GM12878 (cell line): ENCODE measurements around the gene DENND2C. TPM values are rescaled to one million over a fixed set of nuclear protein-coding genes. Genes with fewer than 3 reads are reported as not detected.

Experiments used
- ATAC-seq: fragments of 200-7000 bp; cut with Tn5 transposase; 3 replicates; pipeline ENCODE4 v1.9.1; 2020; ENCODE audit warnings: mild to moderate bottlenecking, moderate library complexity
- BruUV-seq: library from RNA; stranded (reverse); fragments of 400-500 nt; replicated peaks from 2 replicates; lab custom pipeline; 2021; lab: Mats Ljungman, UMichigan
- CTCF ChIA-PET: fragments of 300-600 bp; sonication (Branson Sonifier 250); formaldehyde crosslinking; extraction: SDS; loops from one replicate; lab custom pipeline; 2021; ENCODE audit warnings: inconsistent platforms; lab: Yijun Ruan, JAX
- POLR2A ChIA-PET: fragments of 350-600 bp; formaldehyde crosslinking; extraction: SDS; loops from one replicate; lab custom pipeline; 2021; ENCODE audit warnings: inconsistent platforms; lab: Charles Lee
- RAD21 ChIA-PET: fragments of 300-600 bp; sonication (Branson Sonifier 250); formaldehyde crosslinking; loops from one replicate; lab custom pipeline; 2023; ENCODE audit warnings: antibody characterized with exemption; ENCODE audit not compliant: unreplicated experiment; lab: Charles Lee
- SMC1A ChIA-PET: fragments of 300-600 bp; sonication (Branson Sonifier 250); formaldehyde crosslinking; loops from one replicate; lab custom pipeline; 2023; ENCODE audit not compliant: unreplicated experiment, uncharacterized antibody; lab: Charles Lee
- DNase-seq: peaks from one replicate; pipeline ENCODE4 v3.0.0-alpha.2; 2011; ENCODE audit warnings: low read depth, low spot score
- FAIRE-seq: peaks from 3 replicates; lab custom pipeline; 2011; peaks lifted over from hg19 to GRCh38; lab: Jason Lieb, UNC
- H2AFZ ChIP-seq: 2 replicates; pipeline ENCODE4 v1.6.0; 2011; ENCODE audit warnings: low read depth, low read length, control low read depth; ENCODE audit not compliant: control insufficient read depth
- H3K27ac ChIP-seq: 2 replicates; pipeline ENCODE4 v1.5.1; 2011; ENCODE audit warnings: control low read depth; ENCODE audit not compliant: control insufficient read depth, insufficient read depth
- H3K27me3 ChIP-seq, 2 experiments: replicated peaks in 1 of 2; 2 replicates each; pipeline versions ENCODE4 v1.6.0 to v1.6.1; 2011; ENCODE audit warnings: low read length in 1 of 2; ENCODE audit not compliant: control insufficient read depth in 2 of 2, insufficient read depth in 2 of 2
- H3K36me3 ChIP-seq, 2 experiments: 2 replicates each; pipeline ENCODE4 v1.5.1; 2011; ENCODE audit warnings: low read length in 1 of 2; ENCODE audit not compliant: control insufficient read depth in 2 of 2, insufficient read depth in 2 of 2
- H3K4me1 ChIP-seq: 2 replicates; pipeline ENCODE4 v1.6.1; 2011; ENCODE audit warnings: mild to moderate bottlenecking, low read length, moderate library complexity, mixed read lengths; ENCODE audit not compliant: control insufficient read depth, insufficient read depth
- H3K4me2 ChIP-seq: 2 replicates; pipeline ENCODE4 v1.6.0; 2011; ENCODE audit warnings: control low read depth; ENCODE audit not compliant: control insufficient read depth, insufficient read depth
- H3K4me3 ChIP-seq: fragments of 200-600 bp; sonication (generic); 2 replicates; pipeline ENCODE4 v1.5.1; 2016
- H3K79me2 ChIP-seq: 2 replicates; pipeline ENCODE4 v1.6.0; 2011; ENCODE audit warnings: low read length; ENCODE audit not compliant: control insufficient read depth, insufficient read depth
- H3K9ac ChIP-seq: 2 replicates; pipeline ENCODE4 v1.8.0; 2011; ENCODE audit warnings: low read length, control low read depth, mixed read lengths; ENCODE audit not compliant: control insufficient read depth, insufficient read depth
- H3K9me3 ChIP-seq: replicated peaks from 3 replicates; pipeline ENCODE4 v1.5.1; 2011; ENCODE audit warnings: mild to moderate bottlenecking, low read length; ENCODE audit not compliant: control insufficient read depth, insufficient read depth
- H4K20me1 ChIP-seq: 2 replicates; pipeline ENCODE4 v1.6.0; 2011; ENCODE audit not compliant: control insufficient read depth, insufficient read depth
- BACH1 ChIP-seq: fragments of 450-650 bp; IDR thresholded peaks from 2 replicates; pipeline ENCODE4 v1.6.1; 2017; ENCODE audit warnings: mild to moderate bottlenecking, borderline replicate concordance
- BHLHE40 ChIP-seq, 2 experiments: fragments of 450-650 bp in 1 of 2; IDR thresholded peaks; 2 replicates each; pipeline ENCODE4 v1.6.1; 2011 to 2017; ENCODE audit warnings: low read depth in 2 of 2, borderline replicate concordance in 1 of 2, improper control_type of control experiment in 1 of 2, low read length in 1 of 2, mild to moderate bottlenecking in 1 of 2
- E2F4 ChIP-seq: IDR thresholded peaks from 2 replicates; pipeline ENCODE4 v1.6.1; 2012; ENCODE audit warnings: low read depth, low read length, improper control_type of control experiment
- E2F8 ChIP-seq: fragments of 450-650 bp; IDR thresholded peaks from 2 replicates; pipeline ENCODE4 v1.6.1; 2018; ENCODE audit warnings: mild to moderate bottlenecking, low read depth, moderate library complexity; ENCODE audit not compliant: partially characterized antibody
- EGR1 ChIP-seq, 2 experiments: IDR thresholded peaks; 1 replicate in 1 of 2; 2 replicates in 1 of 2; pipeline ENCODE4 v1.6.1; 2011 to 2012; ENCODE audit warnings: low read depth in 2 of 2, low read length in 2 of 2, borderline replicate concordance in 1 of 2, mild to moderate bottlenecking in 1 of 2, moderate library complexity in 1 of 2
- JUNB ChIP-seq: IDR thresholded peaks from 2 replicates; pipeline ENCODE4 v1.6.1; 2016; ENCODE audit warnings: antibody characterized with exemption, mild to moderate bottlenecking
- MEF2A ChIP-seq: IDR thresholded peaks from 2 replicates; pipeline ENCODE4 v1.6.1; 2011; ENCODE audit warnings: low read depth, mild to moderate bottlenecking, low read length, moderate library complexity; ENCODE audit not compliant: insufficient read depth
- MTA2 ChIP-seq: fragments of 450-650 bp; IDR thresholded peaks from 2 replicates; pipeline ENCODE4 v1.6.1; 2016; ENCODE audit warnings: low read depth, mild to moderate bottlenecking, moderate library complexity
- NFYB ChIP-seq: IDR thresholded peaks from 2 replicates; pipeline ENCODE4 v1.6.1; 2011; ENCODE audit warnings: low read depth, mild to moderate bottlenecking, low read length, improper control_type of control experiment, moderate library complexity; ENCODE audit not compliant: insufficient read depth
- PAX5 ChIP-seq: IDR thresholded peaks from 2 replicates; pipeline ENCODE4 v1.6.1; 2011; ENCODE audit warnings: low read depth, low read length, borderline replicate concordance
- PML ChIP-seq: IDR thresholded peaks from 2 replicates; pipeline ENCODE4 v1.6.1; 2012; ENCODE audit warnings: low read length, inconsistent platforms
- RAD51 ChIP-seq: fragments of 450-650 bp; IDR thresholded peaks from 2 replicates; pipeline ENCODE4 v1.6.1; 2016; ENCODE audit warnings: moderate library complexity, mild to moderate bottlenecking, inconsistent platforms
- SMAD5 ChIP-seq: IDR thresholded peaks from 2 replicates; pipeline ENCODE4 v1.6.1; 2016; ENCODE audit warnings: antibody characterized with exemption, low read depth
- SPI1 ChIP-seq: IDR thresholded peaks from 2 replicates; pipeline ENCODE4 v1.6.1; 2011; ENCODE audit warnings: low read depth, mild to moderate bottlenecking, low read length, moderate library complexity, borderline replicate concordance; ENCODE audit not compliant: insufficient read depth
- SUPT20H ChIP-seq: IDR thresholded peaks from 2 replicates; pipeline ENCODE4 v1.6.1; 2011; ENCODE audit warnings: low read depth, mild to moderate bottlenecking, low read length, moderate library complexity, borderline replicate concordance; ENCODE audit not compliant: control insufficient read depth
- TAF1 ChIP-seq: IDR thresholded peaks from 2 replicates; pipeline ENCODE4 v1.6.1; 2011; ENCODE audit warnings: mild to moderate bottlenecking, low read depth, low read length, borderline replicate concordance
- TBL1XR1 ChIP-seq: IDR thresholded peaks from 2 replicates; pipeline ENCODE4 v1.6.1; 2012; ENCODE audit warnings: low read depth, low read length, improper control_type of control experiment
- ZBED1 ChIP-seq: IDR thresholded peaks from 2 replicates; pipeline ENCODE4 v1.6.1; 2016; ENCODE audit warnings: borderline replicate concordance
- ZNF207 ChIP-seq: fragments of 450-650 bp; IDR thresholded peaks from 2 replicates; pipeline ENCODE4 v1.6.1; 2014; ENCODE audit warnings: antibody characterized with exemption, mild to moderate bottlenecking, borderline replicate concordance
- ZNF622 ChIP-seq: fragments of 450-650 bp; IDR thresholded peaks from 2 replicates; pipeline ENCODE4 v1.6.1; 2017; ENCODE audit warnings: mild to moderate bottlenecking, inconsistent platforms
- WGBS: methylation state at CpG from one replicate; pipeline ENCODE4 v1.1.6; 2016; ENCODE audit warnings: low lambda C conversion rate; ENCODE audit not compliant: insufficient replicate concordance, insufficient coverage; ENCODE audit errors: missing lambda C conversion rate; 5-methylcytosine and 5-hydroxymethylcytosine counted together
- in situ Hi-C: fragments of 300-500 bp; cut with MboI; formaldehyde crosslinking; loops from 9 replicates; pipeline ENCODE4 v1.14.3; 2018; ENCODE audit warnings: mixed read lengths
- intact Hi-C: fragments of 100-400 bp; cut with micrococcal nuclease; formaldehyde crosslinking; loops from one replicate; pipeline ENCODE4 v1.14.2; 2022; ENCODE audit not compliant: unreplicated experiment
- polyA plus RNA-seq, 11 experiments: library from polyadenylated mRNA; depleted of rRNA in 4 of 11; unstranded in 6 of 11; stranded (reverse) in 5 of 11; fragments of >200 nt; fragmentation: Nextera tagmentation in 4 of 11; fragmentation: Illumina TruSeq in 1 of 11; extraction: Ambion mirVana in 4 of 11; extraction: Trizol in 1 of 11; gene quantifications; 1 replicate in 1 of 11; 2 replicates in 10 of 11; pipeline versions ENCODE4 v1.2.1 to v1.2.3, GENCODE V29; 2011 to 2016; ENCODE audit warnings: inconsistent platforms in 2 of 11, missing spikeins in 2 of 11, low read depth in 1 of 11
- total RNA-seq, 4 experiments: library from RNA; depleted of rRNA in 3 of 4; stranded (reverse); fragments of >200 nt in 3 of 4; fragmentation: Illumina TruSeq in 1 of 4; extraction: Trizol in 1 of 4; gene quantifications; 2 replicates each; pipeline versions ENCODE4 v1.2.1 to v1.2.3, GENCODE V29; 2013 to 2021

The DENND2C gene
- total and polyA plus RNA-seq, 10 of the 15 experiments (the other 5 are each of a cell fraction or from before 2014, with no cell fraction given): 0.01 to 0.10 (median 0.06) TPM; not detected in 3

- no peaks in the 10 kb centered on the region; a peak in 1 of 4 replicates for H3K36me3 ChIP-seq
- in situ Hi-C loops (loop anchor here (10.0 kb wide), 1 partner anchor 585 kb away; the partner anchor contains the start of gene OLFML3), intact Hi-C loops (no loop called here)
- no peaks in the 10 kb centered on the region for H3K27me3 ChIP-seq
- H3K4me2 ChIP-seq: no peak overlapping the region
- no peak overlapping the region for H3K27ac ChIP-seq
- no peaks in the 10 kb centered on the region for H4K20me1 ChIP-seq
- FAIRE-seq (no peak), DNase-seq (no peak), ATAC-seq (peak; percentile 78)
- ChIA-PET CTCF (interaction anchor here (0.8 to 8.0 kb wide), 10 partner anchors 11 to 580 kb away, joined by 3 to 54 read pairs (median 3); partner anchors contain the start of gene OLFML3), SMC1A (interaction anchor here (0.9 to 1.6 kb wide), 3 partner anchors 11 to 211 kb away, joined by 3 to 6 read pairs (median 5); no protein-coding TSS in a partner anchor), POLR2A (interaction anchor here (0.7 to 1.3 kb wide), 2 partner anchors 49 to 156 kb away, joined by 3 to 5 read pairs; partner anchors contain the start of gene TRIM33), RAD21 (interaction anchor here (1.5 kb wide), 1 partner anchor 10 kb away, joined by 4 read pairs; no protein-coding TSS in a partner anchor)
- H3K4me3 ChIP-seq: no peak overlapping the region
- H3K4me1 ChIP-seq: peaks cover 11% of the 10 kb centered on the region
- no peak for TF ChIP-seq TBL1XR1
- TF ChIP-seq JUNB: no peak
- TF ChIP-seq EGR1 (IDR thresholded peaks at IDR 0.05; ENCODE audit: borderline replicate concordance in 1 of 2, low read depth in 2 of 2, low read length in 2 of 2): no peak
- no peak for TF ChIP-seq ZNF207
- no peak for TF ChIP-seq ZBED1
- TF ChIP-seq E2F8: no peak
- TF ChIP-seq NFYB: no peak
- TF ChIP-seq BACH1: no peak
- no peak for TF ChIP-seq SUPT20H
- TF ChIP-seq ZNF622: no peak
- no peak for TF ChIP-seq MTA2
- TF ChIP-seq E2F4: no peak
- no peak for TF ChIP-seq RAD51
- TF ChIP-seq TAF1: no peak
- no peak for TF ChIP-seq SPI1
- no peak for TF ChIP-seq BHLHE40 (IDR thresholded peaks at IDR 0.05; ENCODE audit: borderline replicate concordance in 1 of 2, low read depth in 2 of 2, low read length in 1 of 2)
- no peak for TF ChIP-seq SMAD5
- TF ChIP-seq PAX5: no peak
- no peak for TF ChIP-seq MEF2A
- TF ChIP-seq PML: no peak
- H3K79me2 ChIP-seq: no peaks in the 10 kb centered on the region
- peak overlapping the region; percentile 1; the same call in 1 of the 2 replicates for H2AFZ ChIP-seq
- no TSS peak for BruUV-seq
- no peak overlapping the region for H3K9ac ChIP-seq
- WGBS: 44% methylated on average over 3 of the region's 3 CpGs
- no peaks in the 10 kb centered on the region for H3K9me3 ChIP-seq
Measured at GRCh38 chr1:114559356-114559755, 110.5 kb downstream of the DENND2C start.
